ENCODE measurements around the gene PDE6A. TPM values are rescaled to one million over a fixed set of nuclear protein-coding genes. Genes with fewer than 3 reads are reported as not detected.

Gene PDE6A
- total and polyA plus RNA-seq, 9 of the 15 experiments (the other 6 are each of a cell fraction or from before 2014, with no cell fraction given), result 0.01 to 0.04 (median 0.01) TPM; not detected in 6

DNA sequence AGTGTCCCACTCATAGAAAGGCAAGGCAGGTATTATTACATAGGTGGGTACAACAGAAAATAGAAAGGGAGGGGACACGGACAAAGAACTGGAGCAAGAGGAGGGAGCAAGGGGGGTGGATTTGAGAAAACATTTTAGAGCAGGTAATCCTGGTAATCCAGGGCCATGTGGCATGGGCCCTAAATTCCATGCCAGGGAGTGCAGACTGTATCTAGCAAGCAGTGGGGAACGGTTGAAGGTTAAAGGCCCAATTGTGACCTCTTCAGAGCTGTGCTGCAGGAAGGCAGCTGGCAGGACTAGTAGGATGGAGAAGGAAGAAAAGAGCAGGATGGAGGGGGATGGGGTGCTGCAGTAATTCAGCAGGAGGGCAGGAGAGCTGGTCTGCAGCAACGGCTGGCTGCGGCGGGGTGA, 75.2 kb downstream of the PDE6A start:
- no peaks in the 10 kb centered on the region for H3K9me1 ChIP-seq (ENCODE audit: control insufficient read depth, insufficient read depth, low read length)
- WGBS (ENCODE audit: insufficient coverage, low coverage, missing lambda C conversion rate), result 47% methylated on average over 5 of the region's 5 CpGs
- TF ChIP-seq NFXL1 (CRISPR knock-in tag; IDR thresholded peaks at IDR 0.05) (no peak), RBM14 (IDR thresholded peaks at IDR 0.05; ENCODE audit: borderline replicate concordance, insufficient read depth, low read depth, low read length) (no peak), NELFE (IDR thresholded peaks at IDR 0.05; ENCODE audit: insufficient read depth, insufficient read length) (no peak), ERF (CRISPR knock-in tag; IDR thresholded peaks at IDR 0.05) (no peak), CBX5 (IDR thresholded peaks at IDR 0.05; ENCODE audit: borderline replicate concordance, low read depth) (no peak)
- BruUV-seq (replicated peaks), result no TSS peak
- POLR2A ChIA-PET, result interaction anchor here (0.7 to 1.2 kb wide), 2 partner anchors 20 to 91 kb away, joined by 3 read pairs; partner anchors contain the start of gene SLC26A2
- no peak overlapping the region for H3K4me2 ChIP-seq (ENCODE audit: insufficient read depth, low read length)
- ATAC-seq, result no peak
- no peak overlapping the region for H3K27ac ChIP-seq (ENCODE audit: extremely low read depth, low read depth, low read length)
- FAIRE-seq, result no peak
- CTCF ChIA-PET (ENCODE audit: low intra/inter-chr PET ratio), result no interaction called here
- H3K4me3 ChIP-seq, result no peak overlapping the region
- H4K20me1 ChIP-seq (replicated peaks; ENCODE audit: control insufficient read depth, insufficient read depth, low read length), result no peaks in the 10 kb centered on the region
- no peaks in the 10 kb centered on the region for H3K79me2 ChIP-seq (ENCODE audit: control insufficient read depth, insufficient read depth, low read length)
- H2AFZ ChIP-seq (ENCODE audit: low read depth, low read length), result no peak overlapping the region
- H3K27me3 ChIP-seq (ENCODE audit: control insufficient read depth in 2 of 2, insufficient read depth in 2 of 2, low read length in 2 of 2), result peaks cover 0 to 6% of the 10 kb centered on the region in 2 experiments; a peak in 2 of 5 replicates
- H3K9ac ChIP-seq (ENCODE audit: insufficient read depth in 1 of 2, low read depth in 2 of 2, low read length in 2 of 2), result no peak overlapping the region
- peaks cover 0 to 3% of the 10 kb centered on the region in 2 experiments; a peak in 1 of 5 replicates for H3K4me1 ChIP-seq (replicated peaks in 1 of 2; ENCODE audit: control insufficient read depth in 2 of 2, insufficient read depth in 2 of 2, low read length in 2 of 2)
- H3K36me3 ChIP-seq (ENCODE audit: control insufficient read depth, insufficient read depth, low read length), result no peaks in the 10 kb centered on the region
- intact Hi-C loops (cut with micrococcal nuclease) (no loop called here), in situ Hi-C loops (cut with MboI) (no loop called here)
- no peaks in the 10 kb centered on the region for H3K9me3 ChIP-seq (replicated peaks; ENCODE audit: control insufficient read depth, insufficient read depth, low read depth, low read length)
- no peak for DNase-seq (ENCODE audit: extremely low read depth in 1 of 4, low spot score in 3 of 4)

GRCh38 chr5:149865746-149866145, 78.8 kb downstream of the PDE6A start:
- Histone ChIP-seq H3K4me3 (no peak overlapping the region), H3K4me2 (ENCODE audit: insufficient read depth, low read length) (no peak overlapping the region), H3K9me1 (ENCODE audit: control insufficient read depth, insufficient read depth, low read length) (no peaks in the 10 kb centered on the region), H3K9ac (ENCODE audit: insufficient read depth in 1 of 2, low read depth in 2 of 2, low read length in 2 of 2) (no peak overlapping the region), H3K36me3 (ENCODE audit: control insufficient read depth, insufficient read depth, low read length) (no peaks in the 10 kb centered on the region), H2AFZ (ENCODE audit: low read depth, low read length) (no peak overlapping the region), H3K27me3 (ENCODE audit: control insufficient read depth in 2 of 2, insufficient read depth in 2 of 2, low read length in 2 of 2) (peaks cover 0 to 6% of the 10 kb centered on the region in 2 experiments; a peak in 2 of 5 replicates), H3K79me2 (ENCODE audit: control insufficient read depth, insufficient read depth, low read length) (no peaks in the 10 kb centered on the region), H3K4me1 (replicated peaks in 1 of 2; ENCODE audit: control insufficient read depth in 2 of 2, insufficient read depth in 2 of 2, low read length in 2 of 2) (no peaks in the 10 kb centered on the region), H3K9me3 (replicated peaks; ENCODE audit: control insufficient read depth, insufficient read depth, low read depth, low read length) (no peaks in the 10 kb centered on the region), H3K27ac (ENCODE audit: extremely low read depth, low read depth, low read length) (no peak overlapping the region), H4K20me1 (replicated peaks; ENCODE audit: control insufficient read depth, insufficient read depth, low read length) (no peaks in the 10 kb centered on the region)
- DNase-seq (ENCODE audit: extremely low read depth in 1 of 4, low spot score in 3 of 4), result no peak
- ATAC-seq, result no peak
- WGBS (ENCODE audit: insufficient coverage, low coverage, missing lambda C conversion rate), result 56% methylated on average over 4 of the region's 4 CpGs
- intact Hi-C loops (cut with micrococcal nuclease) (no loop called here), in situ Hi-C loops (cut with MboI) (no loop called here)
- FAIRE-seq, result no peak
- BruUV-seq (replicated peaks), result no TSS peak
- ChIA-PET CTCF (ENCODE audit: low intra/inter-chr PET ratio) (no interaction called here), POLR2A (interaction anchor here (1.1 to 1.8 kb wide), 3 partner anchors 9 to 37 kb away, joined by 3 to 6 read pairs (median 4); no protein-coding TSS in a partner anchor)
- TF ChIP-seq, protein P1, sequence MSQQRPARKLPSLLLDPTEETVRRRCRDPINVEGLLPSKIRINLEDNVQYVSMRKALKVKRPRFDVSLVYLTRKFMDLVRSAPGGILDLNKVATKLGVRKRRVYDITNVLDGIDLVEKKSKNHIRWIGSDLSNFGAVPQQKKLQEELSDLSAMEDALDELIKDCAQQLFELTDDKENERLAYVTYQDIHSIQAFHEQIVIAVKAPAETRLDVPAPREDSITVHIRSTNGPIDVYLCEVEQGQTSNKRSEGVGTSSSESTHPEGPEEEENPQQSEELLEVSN (IDR thresholded peaks at IDR 0.05; ENCODE audit: borderline replicate concordance in 1 of 2, extremely low read depth in 1 of 2, insufficient read depth in 1 of 2, insufficient read length in 1 of 2, low read depth in 1 of 2, low read length in 1 of 2, poor library complexity in 1 of 2, severe bottlenecking in 1 of 2), result no peak
- no peak for TF ChIP-seq CBX1 (IDR thresholded peaks at IDR 0.05; ENCODE audit: low read depth)
- no peak for TF ChIP-seq IRF2 (CRISPR knock-in tag; IDR thresholded peaks at IDR 0.05)
- no peak for TF ChIP-seq CBX8 (IDR thresholded peaks at IDR 0.05; ENCODE audit: borderline replicate concordance, extremely low read depth, low read depth, low read length, poor library complexity, severe bottlenecking)
- no peak for TF ChIP-seq MITF (IDR thresholded peaks at IDR 0.05)
- no peak for TF ChIP-seq TCF3 (CRISPR knock-in tag; IDR thresholded peaks at IDR 0.05)
- no peak for TF ChIP-seq NCOA1 (IDR thresholded peaks at IDR 0.05; ENCODE audit: low read depth)
- TF ChIP-seq BRD4 (IDR thresholded peaks at IDR 0.05), result no peak
